EL (cell line): ENCODE measurements around the gene GP2.

Experiments
- DNase-seq: peaks from one replicate; pipeline ENCODE4 v3.0.0-alpha.2; 2016

GP2 gene

GRCh38 chr16:20302389-20302788 is 24.9 kb downstream of the GP2 start:
- no peak for DNase-seq

GRCh38 chr16:20301840-20302239 is 25.5 kb downstream of the GP2 start:
- no peak for DNase-seq

- peak; percentile 37 for DNase-seq
Observed at GRCh38 chr16:20300312-20301097, 26.8 kb downstream of the GP2 start.

GRCh38 chr16:20298452-20298851 is 28.9 kb downstream of the GP2 start:
- no peak for DNase-seq

GRCh38 chr16:20291208-20292206 is 35.8 kb downstream of the GP2 start:
- no peak for DNase-seq

- no peak for DNase-seq
Observed at GRCh38 chr16:20289571-20289970, 37.7 kb downstream of the GP2 start.

GRCh38 chr16:20285993-20286499 is 41.3 kb downstream of the GP2 start:
- no peak for DNase-seq

GRCh38 chr16:20280259-20280658 is 47.1 kb downstream of the GP2 start:
- DNase-seq = no peak

- DNase-seq = no peak
Observed at GRCh38 chr16:20271893-20272292, 55.4 kb downstream of the GP2 start.

- DNase-seq = no peak
Observed at GRCh38 chr16:20268409-20268808, 58.9 kb downstream of the GP2 start.

- no peak for DNase-seq
Observed at GRCh38 chr16:20265019-20265418, 62.3 kb downstream of the GP2 start.

GRCh38 chr16:20263138-20263855 is 64.0 kb downstream of the GP2 start:
- DNase-seq = no peak

- no peak for DNase-seq
Observed at GRCh38 chr16:20262248-20262647, 65.1 kb downstream of the GP2 start.

- no peak for DNase-seq
Observed at GRCh38 chr16:20260215-20261009, 66.9 kb downstream of the GP2 start.
